Panc1 (cell line): ENCODE results near the gene DRAM1. TPM values are rescaled to one million over a fixed set of nuclear protein-coding genes. Genes with fewer than 3 reads are reported as not detected.

ENCODE experiments used
- ATAC-seq: fragments of 200-7000 bp; cut with Tn5 transposase; 2 replicates; pipeline ENCODE4 v1.9.1; 2020; ENCODE audit warnings: mild to moderate bottlenecking, moderate library complexity
- BruUV-seq: library from RNA; stranded (reverse); fragments of 400-500 nt; replicated peaks from 2 replicates; lab custom pipeline; 2021; lab: Mats Ljungman, UMichigan
- CTCF ChIA-PET: fragments of 300-600 bp; sonication (Branson Sonifier 250); formaldehyde crosslinking; loops from one replicate; lab custom pipeline; 2022; ENCODE audit warnings: antibody characterized with exemption; lab: Charles Lee
- POLR2A ChIA-PET: fragments of 300-600 bp; sonication (Branson Sonifier 250); formaldehyde crosslinking; loops from one replicate; lab custom pipeline; 2022; ENCODE audit warnings: antibody characterized with exemption; lab: Charles Lee
- DNase-seq: peaks from one replicate; pipeline ENCODE4 v3.0.0-alpha.2; 2010; ENCODE audit warnings: low read depth, low spot score
- H3K27ac ChIP-seq: 2 replicates; pipeline ENCODE4 v1.5.1; 2011; ENCODE audit warnings: mild to moderate bottlenecking, low read length, inconsistent platforms
- H3K27me3 ChIP-seq: fragments of 200-500 bp; sonication (Bioruptor generic); 2 replicates; pipeline ENCODE4 v1.6.0; 2014; ENCODE audit warnings: low read length, inconsistent platforms; ENCODE audit not compliant: control insufficient read depth, insufficient read depth
- H3K36me3 ChIP-seq: fragments of 200-500 bp; sonication (Bioruptor generic); 2 replicates; pipeline ENCODE4 v1.5.1; 2014; ENCODE audit warnings: inconsistent platforms, mild to moderate bottlenecking, low read length, moderate library complexity; ENCODE audit not compliant: control insufficient read depth, insufficient read depth
- H3K4me1 ChIP-seq: 2 replicates; pipeline ENCODE4 v1.5.1; 2011; ENCODE audit warnings: inconsistent platforms, mild to moderate bottlenecking, low read length, moderate library complexity; ENCODE audit not compliant: control insufficient read depth, insufficient read depth
- H3K4me3 ChIP-seq, 2 experiments: 2 replicates each; pipeline ENCODE4 v1.5.1; 2011 to 2012; ENCODE audit warnings: low read depth in 2 of 2, low read length in 2 of 2, mild to moderate bottlenecking in 2 of 2, inconsistent platforms in 1 of 2, moderate library complexity in 1 of 2
- H3K9me3 ChIP-seq: fragments of 200-500 bp; sonication (Bioruptor generic); 2 replicates; pipeline ENCODE4 v1.5.1; 2014; ENCODE audit warnings: low read depth, mild to moderate bottlenecking, inconsistent platforms, low read length, moderate library complexity; ENCODE audit not compliant: control insufficient read depth, insufficient read depth
- CTCF ChIP-seq: fragments of 450-650 bp; IDR thresholded peaks from 2 replicates; pipeline ENCODE4 v1.5.1; 2017; ENCODE audit warnings: mild to moderate bottlenecking
- POLR2AphosphoS5 ChIP-seq: IDR thresholded peaks from 2 replicates; pipeline ENCODE4 v1.6.1; 2012; ENCODE audit warnings: mild to moderate bottlenecking, low read depth, low read length, moderate library complexity
- REST ChIP-seq, 2 experiments: IDR thresholded peaks; 2 replicates each; pipeline ENCODE4 v1.6.1; 2011 to 2012; ENCODE audit warnings: low read depth in 2 of 2, control low read depth in 1 of 2, low read length in 1 of 2, mild to moderate bottlenecking in 1 of 2, moderate library complexity in 1 of 2; ENCODE audit not compliant: insufficient read depth in 1 of 2
- SIN3A ChIP-seq: IDR thresholded peaks from 2 replicates; pipeline ENCODE4 v1.6.1; 2012; ENCODE audit warnings: low read depth, mild to moderate bottlenecking, low read length, moderate library complexity, borderline replicate concordance; ENCODE audit not compliant: insufficient read depth
- TCF7L2 ChIP-seq: IDR thresholded peaks from 2 replicates; pipeline ENCODE4 v1.6.1; 2011; ENCODE audit warnings: mild to moderate bottlenecking, low read depth, low read length, inconsistent platforms
- in situ Hi-C: cut with HindIII; loops from 2 replicates; pipeline ENCODE4 v1.10.0; 2016; ENCODE audit warnings: low sequenced_read_pairs, low pct_unique_long_range_greater_than_20kb
- intact Hi-C: fragments of 100-400 bp; cut with micrococcal nuclease; formaldehyde crosslinking; loops from one replicate; pipeline ENCODE4 v1.10.0; 2022; ENCODE audit not compliant: unreplicated experiment
- total RNA-seq: library from RNA; stranded (reverse); gene quantifications from one replicate; pipeline ENCODE4 v1.2.1, GENCODE V29; 2021; ENCODE audit not compliant: unreplicated experiment

Gene DRAM1
- total RNA-seq, 1 experiment from 2014 or later, result 19.2 TPM

GRCh38 chr12:101906226-101906625, 28.8 kb downstream of the DRAM1 start:
- in situ Hi-C loops (no loop called here), intact Hi-C loops (no loop called here)
- Histone ChIP-seq H3K27ac (no peak overlapping the region), H3K9me3 (no peaks in the 10 kb centered on the region), H3K27me3 (no peaks in the 10 kb centered on the region), H3K4me1 (no peaks in the 10 kb centered on the region), H3K4me3 (no peak overlapping the region), H3K36me3 (no peaks in the 10 kb centered on the region)
- ChIA-PET CTCF (interaction anchor here (0.6 kb wide), 1 partner anchor 73 kb away, joined by 4 read pairs; no protein-coding TSS in a partner anchor), POLR2A (no interaction called here)
- DNase-seq (no peak), ATAC-seq (no peak)
- BruUV-seq, result no TSS peak
- TF ChIP-seq SIN3A (no peak), CTCF (no peak), TCF7L2 (no peak), POLR2AphosphoS5 (no peak), REST (IDR thresholded peaks at IDR 0.05; ENCODE audit: insufficient read depth in 1 of 2, low read depth in 2 of 2, low read length in 1 of 2) (no peak)

GRCh38 chr12:101908395-101908794, 31.0 kb downstream of the DRAM1 start:
- CTCF ChIA-PET, result no interaction called here
- no TSS peak for BruUV-seq
- POLR2A ChIA-PET, result no interaction called here
- no peaks in the 10 kb centered on the region for H3K36me3 ChIP-seq
- H3K27ac ChIP-seq, result no peak overlapping the region
- H3K4me1 ChIP-seq, result no peaks in the 10 kb centered on the region
- intact Hi-C loops, result no loop called here
- no peak overlapping the region for H3K4me3 ChIP-seq
- ATAC-seq (peak; percentile 42; the same call in 1 of the 2 replicates), DNase-seq (no peak)
- no peaks in the 10 kb centered on the region for H3K27me3 ChIP-seq
- in situ Hi-C loops, result no loop called here
- TF ChIP-seq SIN3A (no peak), POLR2AphosphoS5 (no peak), REST (IDR thresholded peaks at IDR 0.05; ENCODE audit: insufficient read depth in 1 of 2, low read depth in 2 of 2, low read length in 1 of 2) (no peak), CTCF (no peak), TCF7L2 (no peak)
- H3K9me3 ChIP-seq, result no peaks in the 10 kb centered on the region
